Measurements from ENCODE around the gene FBXL12.

DNA sequence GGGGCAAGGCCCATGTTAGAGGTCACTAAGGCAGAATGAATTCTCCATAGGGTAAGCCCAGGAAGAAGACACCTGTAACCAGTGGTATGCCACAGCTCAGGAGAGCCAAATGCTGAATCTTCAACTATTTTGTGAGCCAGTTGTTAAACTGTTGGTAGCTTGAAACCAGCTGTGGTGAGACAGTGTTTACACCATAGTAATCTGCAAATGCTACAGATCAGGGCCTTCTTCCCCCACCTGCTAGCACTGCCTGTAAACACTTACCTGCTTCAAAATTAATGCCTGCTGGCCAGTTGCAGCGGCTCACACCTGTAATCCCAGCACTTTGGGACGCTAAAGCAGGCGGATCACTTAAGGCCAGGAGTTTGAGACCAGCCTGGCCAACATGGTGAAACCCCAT is 12.1 kb downstream of the FBXL12 start:
- no peak for TF ChIP-seq CTCF (IDR thresholded peaks at IDR 0.05)
- no peak for TF ChIP-seq POLR2A (IDR thresholded peaks at IDR 0.05)

All from thyroid gland (tissue), 4 donors.